HepG2 (cell line): ENCODE data around the gene SREBF1. TPM values are rescaled to one million over a fixed set of nuclear protein-coding genes. Genes with fewer than 3 reads are reported as not detected.

Source experiments
- ATF1 ChIP-seq: IDR thresholded peaks from 2 replicates; pipeline ENCODE4 v1.6.1; 2016; ENCODE audit warnings: mild to moderate bottlenecking, control low read depth
- CBFB ChIP-seq: sonication (generic); formaldehyde crosslinking; IDR thresholded peaks from 2 replicates; pipeline ENCODE4 v1.4.0; 2020; ENCODE audit warnings: missing genetic modification reagents
- CC2D1A ChIP-seq: sonication (generic); formaldehyde crosslinking; IDR thresholded peaks from 2 replicates; pipeline ENCODE4 v1.8.1; 2023; ENCODE audit warnings: mild to moderate bottlenecking, missing genetic modification reagents
- FOXO1 ChIP-seq: sonication (generic); formaldehyde crosslinking; IDR thresholded peaks from 2 replicates; pipeline ENCODE4 v1.4.0; 2020; ENCODE audit warnings: missing genetic modification reagents
- GZF1 ChIP-seq: sonication (generic); formaldehyde crosslinking; IDR thresholded peaks from 2 replicates; pipeline ENCODE4 v1.5.1; 2020; ENCODE audit warnings: mild to moderate bottlenecking, missing genetic modification reagents
- KLF11 ChIP-seq: IDR thresholded peaks from 2 replicates; pipeline ENCODE4 v1.6.1; 2016; ENCODE audit warnings: missing compliant biosample characterization
- NR2F1 ChIP-seq, 2 experiments: fragments of 450-650 bp in 1 of 2; formaldehyde crosslinking in 1 of 2; IDR thresholded peaks; 2 replicates each; pipeline versions ENCODE4 v1.5.0 to v1.6.1; 2016 to 2020; ENCODE audit warnings: mild to moderate bottlenecking in 1 of 2, missing compliant biosample characterization in 1 of 2, missing genetic modification reagents in 1 of 2, moderate library complexity in 1 of 2
- PRPF4 ChIP-seq: fragments of 200-400 bp; formaldehyde crosslinking; IDR thresholded peaks from 2 replicates; pipeline ENCODE4 v1.6.1; 2016; ENCODE audit warnings: low read length, low read depth; ENCODE audit not compliant: poor library complexity, severe bottlenecking
- SIX1 ChIP-seq: sonication (generic); formaldehyde crosslinking; IDR thresholded peaks from 2 replicates; pipeline ENCODE4 v1.4.0; 2020; ENCODE audit warnings: missing genetic modification reagents, borderline replicate concordance
- U2AF2 ChIP-seq: fragments of 200-400 bp; formaldehyde crosslinking; IDR thresholded peaks from 2 replicates; pipeline ENCODE4 v1.6.1; 2017; ENCODE audit warnings: low read depth, mild to moderate bottlenecking, low read length
- ZMYM4 ChIP-seq: sonication (generic); formaldehyde crosslinking; IDR thresholded peaks from 2 replicates; pipeline ENCODE4 v1.8.1; 2023; ENCODE audit warnings: mild to moderate bottlenecking, missing genetic modification reagents
- ZNF230 ChIP-seq: sonication (generic); formaldehyde crosslinking; IDR thresholded peaks from 2 replicates; pipeline ENCODE4 v1.4.0; 2020; ENCODE audit warnings: mild to moderate bottlenecking, missing genetic modification reagents
- ZNF572 ChIP-seq: sonication (generic); formaldehyde crosslinking; IDR thresholded peaks from 2 replicates; pipeline ENCODE4 v1.5.1; 2020; ENCODE audit warnings: mild to moderate bottlenecking, missing genetic modification reagents
- ZNF660 ChIP-seq: sonication (generic); formaldehyde crosslinking; IDR thresholded peaks from 2 replicates; pipeline ENCODE4 v1.5.1; 2020; ENCODE audit warnings: mild to moderate bottlenecking, low read depth, missing genetic modification reagents, borderline replicate concordance
- ZSCAN21 ChIP-seq: sonication (generic); formaldehyde crosslinking; IDR thresholded peaks from 2 replicates; pipeline ENCODE4 v1.8.0; 2022; ENCODE audit warnings: mild to moderate bottlenecking, missing genetic modification reagents, moderate library complexity, borderline replicate concordance
- polyA plus RNA-seq, 8 experiments: library from polyadenylated mRNA; depleted of rRNA in 3 of 8; stranded (reverse) in 7 of 8; unstranded in 1 of 8; fragments of >200 nt; fragmentation: Illumina TruSeq in 4 of 8; extraction: Trizol in 4 of 8; gene quantifications; 2 replicates each; pipeline versions ENCODE4 v1.2.1 to v1.2.3, GENCODE V29; 2011 to 2016; ENCODE audit warnings: low read depth in 4 of 8, missing spikeins in 1 of 8, mixed read lengths in 1 of 8; ENCODE audit not compliant: insufficient read depth in 1 of 8
- total RNA-seq, 5 experiments: library from RNA; depleted of rRNA; stranded (reverse); fragments of >200 nt; fragmentation: Illumina TruSeq; extraction: Trizol; gene quantifications; 2 replicates each; pipeline ENCODE4 v1.2.3, GENCODE V29; 2016; ENCODE audit warnings: low read depth in 1 of 5
- TF ChIP-seq, protein P1 (sequence below): sonication (generic); formaldehyde crosslinking; IDR thresholded peaks from 2 replicates; pipeline ENCODE4 v1.4.0; 2020; ENCODE audit warnings: missing genetic modification reagents, borderline replicate concordance
- TF ChIP-seq, protein P2 (sequence below): sonication (generic); formaldehyde crosslinking; IDR thresholded peaks from 2 replicates; pipeline ENCODE4 v1.5.0; 2020; ENCODE audit warnings: missing genetic modification reagents
- TF ChIP-seq, protein P3 (sequence below): sonication (generic); formaldehyde crosslinking; conservative IDR thresholded peaks from 2 replicates; pipeline ENCODE4 v1.8.0; 2022; ENCODE audit warnings: missing genetic modification reagents
- TF ChIP-seq, protein P4 (sequence below): sonication (generic); formaldehyde crosslinking; IDR thresholded peaks from 2 replicates; pipeline ENCODE4 v1.4.0; 2020; ENCODE audit warnings: mild to moderate bottlenecking, missing genetic modification reagents
- TF ChIP-seq, protein P5 (sequence below): sonication (generic); formaldehyde crosslinking; IDR thresholded peaks from 2 replicates; pipeline ENCODE4 v1.4.0; 2020; ENCODE audit warnings: missing genetic modification reagents

The SREBF1 gene
- total and polyA plus RNA-seq, 2 of the 13 experiments (the other 11 are each of a cell fraction or from before 2014, with no cell fraction given) = 34.3 to 38.0 TPM

DNA sequence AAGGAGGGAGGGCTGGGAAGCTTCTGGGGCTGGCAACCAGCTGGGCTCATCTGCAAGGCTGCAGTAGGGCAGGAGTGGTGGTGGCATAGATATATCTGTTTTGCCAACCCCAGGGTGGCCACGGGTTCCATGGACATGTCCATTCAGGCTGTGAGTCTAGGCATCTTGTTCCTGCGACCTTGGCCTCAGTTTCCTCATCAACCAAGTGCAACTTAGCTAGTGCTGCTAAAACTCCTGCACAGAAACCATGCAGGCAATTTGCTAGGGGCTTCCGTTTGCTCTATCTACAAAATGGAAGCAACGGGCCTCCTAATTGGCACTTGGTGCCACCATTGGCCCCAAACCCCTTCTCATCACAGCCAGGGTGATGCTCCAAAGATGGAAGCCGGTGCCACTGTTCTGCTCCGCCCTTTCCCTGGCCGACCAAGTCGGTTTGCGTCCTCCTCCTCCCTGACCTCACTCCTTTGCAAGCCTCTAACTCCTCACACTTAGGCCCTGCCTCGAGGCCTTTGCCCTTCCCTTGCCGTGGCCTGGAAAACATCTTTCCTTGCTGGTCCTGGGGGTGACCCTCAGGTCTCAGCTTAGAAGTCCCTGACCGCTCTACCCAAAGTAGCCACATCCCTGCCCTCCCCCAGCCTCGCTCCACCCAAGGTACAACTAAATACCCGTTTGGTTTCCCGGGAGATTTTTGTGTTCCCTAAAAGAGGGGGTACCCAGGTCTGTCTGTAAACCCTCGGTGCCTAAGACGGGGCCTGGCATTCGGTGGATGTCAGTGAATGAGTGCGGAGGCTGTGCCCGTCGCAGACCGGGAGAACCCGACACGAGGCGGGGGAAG lies 1.2 kb downstream of the SREBF1 start (continued):
- TF ChIP-seq, protein P1, sequence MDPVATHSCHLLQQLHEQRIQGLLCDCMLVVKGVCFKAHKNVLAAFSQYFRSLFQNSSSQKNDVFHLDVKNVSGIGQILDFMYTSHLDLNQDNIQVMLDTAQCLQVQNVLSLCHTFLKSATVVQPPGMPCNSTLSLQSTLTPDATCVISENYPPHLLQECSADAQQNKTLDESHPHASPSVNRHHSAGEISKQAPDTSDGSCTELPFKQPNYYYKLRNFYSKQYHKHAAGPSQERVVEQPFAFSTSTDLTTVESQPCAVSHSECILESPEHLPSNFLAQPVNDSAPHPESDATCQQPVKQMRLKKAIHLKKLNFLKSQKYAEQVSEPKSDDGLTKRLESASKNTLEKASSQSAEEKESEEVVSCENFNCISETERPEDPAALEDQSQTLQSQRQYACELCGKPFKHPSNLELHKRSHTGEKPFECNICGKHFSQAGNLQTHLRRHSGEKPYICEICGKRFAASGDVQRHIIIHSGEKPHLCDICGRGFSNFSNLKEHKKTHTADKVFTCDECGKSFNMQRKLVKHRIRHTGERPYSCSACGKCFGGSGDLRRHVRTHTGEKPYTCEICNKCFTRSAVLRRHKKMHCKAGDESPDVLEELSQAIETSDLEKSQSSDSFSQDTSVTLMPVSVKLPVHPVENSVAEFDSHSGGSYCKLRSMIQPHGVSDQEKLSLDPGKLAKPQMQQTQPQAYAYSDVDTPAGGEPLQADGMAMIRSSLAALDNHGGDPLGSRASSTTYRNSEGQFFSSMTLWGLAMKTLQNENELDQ (CRISPR knock-in tag) = no peak
- TF ChIP-seq ATF1 (no peak), ZNF230 (CRISPR knock-in tag) (peak; percentile 61; the same call in 1 of the 2 replicates), SIX1 (CRISPR knock-in tag) (no peak), PRPF4 (no peak), ZMYM4 (peak; percentile 49; the same call in 1 of the 2 replicates), CC2D1A (CRISPR knock-in tag) (no peak), CBFB (CRISPR knock-in tag) (no peak), KLF11 (CRISPR knock-in tag) (0 out of 2 replicates have a peak, but pooled peaks have one; percentile 4), GZF1 (CRISPR knock-in tag) (no peak), U2AF2 (no peak), ZSCAN21 (CRISPR knock-in tag) (no peak), ZNF660 (no peak), ZNF572 (CRISPR knock-in tag) (peak; percentile 41), NR2F1 (CRISPR knock-in tag; IDR thresholded peaks at IDR 0.05) (no peak), FOXO1 (CRISPR knock-in tag) (no peak)
- TF ChIP-seq, protein P2, sequence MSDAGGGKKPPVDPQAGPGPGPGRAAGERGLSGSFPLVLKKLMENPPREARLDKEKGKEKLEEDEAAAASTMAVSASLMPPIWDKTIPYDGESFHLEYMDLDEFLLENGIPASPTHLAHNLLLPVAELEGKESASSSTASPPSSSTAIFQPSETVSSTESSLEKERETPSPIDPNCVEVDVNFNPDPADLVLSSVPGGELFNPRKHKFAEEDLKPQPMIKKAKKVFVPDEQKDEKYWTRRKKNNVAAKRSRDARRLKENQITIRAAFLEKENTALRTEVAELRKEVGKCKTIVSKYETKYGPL = no peak
- TF ChIP-seq, protein P3, sequence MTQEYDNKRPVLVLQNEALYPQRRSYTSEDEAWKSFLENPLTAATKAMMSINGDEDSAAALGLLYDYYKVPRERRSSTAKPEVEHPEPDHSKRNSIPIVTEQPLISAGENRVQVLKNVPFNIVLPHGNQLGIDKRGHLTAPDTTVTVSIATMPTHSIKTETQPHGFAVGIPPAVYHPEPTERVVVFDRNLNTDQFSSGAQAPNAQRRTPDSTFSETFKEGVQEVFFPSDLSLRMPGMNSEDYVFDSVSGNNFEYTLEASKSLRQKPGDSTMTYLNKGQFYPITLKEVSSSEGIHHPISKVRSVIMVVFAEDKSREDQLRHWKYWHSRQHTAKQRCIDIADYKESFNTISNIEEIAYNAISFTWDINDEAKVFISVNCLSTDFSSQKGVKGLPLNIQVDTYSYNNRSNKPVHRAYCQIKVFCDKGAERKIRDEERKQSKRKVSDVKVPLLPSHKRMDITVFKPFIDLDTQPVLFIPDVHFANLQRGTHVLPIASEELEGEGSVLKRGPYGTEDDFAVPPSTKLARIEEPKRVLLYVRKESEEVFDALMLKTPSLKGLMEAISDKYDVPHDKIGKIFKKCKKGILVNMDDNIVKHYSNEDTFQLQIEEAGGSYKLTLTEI (CRISPR knock-in tag) = no peak
- TF ChIP-seq, protein P4, sequence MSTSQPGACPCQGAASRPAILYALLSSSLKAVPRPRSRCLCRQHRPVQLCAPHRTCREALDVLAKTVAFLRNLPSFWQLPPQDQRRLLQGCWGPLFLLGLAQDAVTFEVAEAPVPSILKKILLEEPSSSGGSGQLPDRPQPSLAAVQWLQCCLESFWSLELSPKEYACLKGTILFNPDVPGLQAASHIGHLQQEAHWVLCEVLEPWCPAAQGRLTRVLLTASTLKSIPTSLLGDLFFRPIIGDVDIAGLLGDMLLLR (CRISPR knock-in tag) = 0 out of 2 replicates have a peak, but pooled peaks have one; percentile 88
- TF ChIP-seq, protein P5, sequence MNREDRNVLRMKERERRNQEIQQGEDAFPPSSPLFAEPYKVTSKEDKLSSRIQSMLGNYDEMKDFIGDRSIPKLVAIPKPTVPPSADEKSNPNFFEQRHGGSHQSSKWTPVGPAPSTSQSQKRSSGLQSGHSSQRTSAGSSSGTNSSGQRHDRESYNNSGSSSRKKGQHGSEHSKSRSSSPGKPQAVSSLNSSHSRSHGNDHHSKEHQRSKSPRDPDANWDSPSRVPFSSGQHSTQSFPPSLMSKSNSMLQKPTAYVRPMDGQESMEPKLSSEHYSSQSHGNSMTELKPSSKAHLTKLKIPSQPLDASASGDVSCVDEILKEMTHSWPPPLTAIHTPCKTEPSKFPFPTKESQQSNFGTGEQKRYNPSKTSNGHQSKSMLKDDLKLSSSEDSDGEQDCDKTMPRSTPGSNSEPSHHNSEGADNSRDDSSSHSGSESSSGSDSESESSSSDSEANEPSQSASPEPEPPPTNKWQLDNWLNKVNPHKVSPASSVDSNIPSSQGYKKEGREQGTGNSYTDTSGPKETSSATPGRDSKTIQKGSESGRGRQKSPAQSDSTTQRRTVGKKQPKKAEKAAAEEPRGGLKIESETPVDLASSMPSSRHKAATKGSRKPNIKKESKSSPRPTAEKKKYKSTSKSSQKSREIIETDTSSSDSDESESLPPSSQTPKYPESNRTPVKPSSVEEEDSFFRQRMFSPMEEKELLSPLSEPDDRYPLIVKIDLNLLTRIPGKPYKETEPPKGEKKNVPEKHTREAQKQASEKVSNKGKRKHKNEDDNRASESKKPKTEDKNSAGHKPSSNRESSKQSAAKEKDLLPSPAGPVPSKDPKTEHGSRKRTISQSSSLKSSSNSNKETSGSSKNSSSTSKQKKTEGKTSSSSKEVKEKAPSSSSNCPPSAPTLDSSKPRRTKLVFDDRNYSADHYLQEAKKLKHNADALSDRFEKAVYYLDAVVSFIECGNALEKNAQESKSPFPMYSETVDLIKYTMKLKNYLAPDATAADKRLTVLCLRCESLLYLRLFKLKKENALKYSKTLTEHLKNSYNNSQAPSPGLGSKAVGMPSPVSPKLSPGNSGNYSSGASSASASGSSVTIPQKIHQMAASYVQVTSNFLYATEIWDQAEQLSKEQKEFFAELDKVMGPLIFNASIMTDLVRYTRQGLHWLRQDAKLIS (CRISPR knock-in tag) = no peak
